Neural progenitor cell (in vitro differentiated cells): Measurements from ENCODE around the gene DHRS9. TPM values are rescaled to one million over a fixed set of nuclear protein-coding genes. Genes with fewer than 3 reads are reported as not detected.

Experiments used
- DNase-seq: peaks from one replicate; pipeline ENCODE4 v3.0.0-alpha.2; 2016; ENCODE audit warnings: low spot score
- H2AFZ ChIP-seq: fragments of 200-600 bp; sonication (generic); replicated peaks from 2 replicates; pipeline ENCODE4 v1.6.1; 2016; ENCODE audit warnings: antibody characterized with exemption
- H3F3A ChIP-seq: fragments of 200-600 bp; sonication (generic); 2 replicates; pipeline ENCODE4 v1.6.1; 2016; ENCODE audit warnings: antibody characterized with exemption, low read depth
- H3K27ac ChIP-seq: fragments of 200-600 bp; sonication (generic); 2 replicates; pipeline ENCODE4 v1.5.1; 2016; ENCODE audit warnings: mild to moderate bottlenecking
- H3K27me3 ChIP-seq: fragments of 200-600 bp; sonication (generic); 2 replicates; pipeline ENCODE4 v1.6.1; 2016; ENCODE audit warnings: mild to moderate bottlenecking, moderate library complexity
- H3K36me3 ChIP-seq: fragments of 200-600 bp; sonication (generic); 2 replicates; pipeline ENCODE4 v1.5.1; 2016
- H3K4me1 ChIP-seq: fragments of 200-600 bp; sonication (generic); 2 replicates; pipeline ENCODE4 v1.6.1; 2016; ENCODE audit warnings: mixed run types
- H3K4me2 ChIP-seq: fragments of 200-600 bp; sonication (generic); 2 replicates; pipeline ENCODE4 v1.6.1; 2016
- H3K4me3 ChIP-seq: fragments of 200-600 bp; sonication (generic); 2 replicates; pipeline ENCODE4 v1.5.1; 2016
- H3K79me2 ChIP-seq: fragments of 200-600 bp; sonication (generic); 2 replicates; pipeline ENCODE4 v1.6.1; 2016; ENCODE audit warnings: low read depth
- H3K9ac ChIP-seq: fragments of 200-600 bp; sonication (generic); 2 replicates; pipeline ENCODE4 v1.6.1; 2016
- H3K9me3 ChIP-seq: fragments of 200-600 bp; sonication (generic); 2 replicates; pipeline ENCODE4 v1.5.1; 2016; ENCODE audit warnings: low read depth
- H4K20me1 ChIP-seq: fragments of 200-600 bp; sonication (generic); 2 replicates; pipeline ENCODE4 v1.6.1; 2016; ENCODE audit warnings: low read depth
- H3K27ac Mint-ChIP-seq: 3 replicates; pipeline ENCODE4 v1.8.0; 2021; ENCODE audit warnings: mixed read lengths
- H3K27me3 Mint-ChIP-seq: 2 replicates; pipeline ENCODE4 v1.8.0; 2022; ENCODE audit warnings: low read depth, mild to moderate bottlenecking, inconsistent platforms, moderate library complexity, mixed read lengths; ENCODE audit not compliant: insufficient read depth
- H3K36me3 Mint-ChIP-seq: 3 replicates; pipeline ENCODE4 v1.8.0; 2021; ENCODE audit warnings: mixed read lengths
- H3K4me1 Mint-ChIP-seq: 3 replicates; pipeline ENCODE4 v1.8.0; 2021; ENCODE audit warnings: mixed read lengths
- H3K4me3 Mint-ChIP-seq: 3 replicates; pipeline ENCODE4 v1.8.0; 2021; ENCODE audit warnings: mild to moderate bottlenecking, moderate library complexity, mixed read lengths
- H3K9me3 Mint-ChIP-seq: 3 replicates; pipeline ENCODE4 v1.8.0; 2020; ENCODE audit warnings: mixed read lengths
- CTCF ChIP-seq: fragments of 200-600 bp; sonication (generic); IDR thresholded peaks from 2 replicates; pipeline ENCODE4 v1.5.1; 2017; ENCODE audit warnings: antibody characterized with exemption, mild to moderate bottlenecking
- EZH2 ChIP-seq: fragments of 200-600 bp; sonication (generic); IDR thresholded peaks from 2 replicates; pipeline ENCODE4 v1.6.1; 2017; ENCODE audit warnings: antibody characterized with exemption, mild to moderate bottlenecking, moderate library complexity
- EZH2phosphoT487 ChIP-seq: fragments of 200-600 bp; sonication (generic); IDR thresholded peaks from 2 replicates; pipeline ENCODE4 v1.6.1; 2017; ENCODE audit warnings: antibody characterized with exemption
- total RNA-seq: library from RNA; depleted of rRNA; stranded (reverse); fragments of >200 nt; gene quantifications from 2 replicates; pipeline ENCODE4 v1.2.3, GENCODE V29; 2015; ENCODE audit warnings: low replicate concordance

DHRS9 gene
- total RNA-seq, 1 donor from 2014 or later: not detected

- Mint-ChIP-seq H3K27ac (no peak overlapping the region), H3K9me3 (no peaks in the 10 kb centered on the region), H3K36me3 (no peaks in the 10 kb centered on the region), H3K4me1 (no peaks in the 10 kb centered on the region), H3K4me3 (no peak overlapping the region), H3K27me3 (no peaks in the 10 kb centered on the region)
- TF ChIP-seq EZH2phosphoT487 (no peak), CTCF (no peak), EZH2 (no peak)
- Histone ChIP-seq H4K20me1 (no peaks in the 10 kb centered on the region), H3K9ac (no peak overlapping the region), H3K4me3 (no peak overlapping the region), H3K36me3 (no peaks in the 10 kb centered on the region), H3K27me3 (no peaks in the 10 kb centered on the region), H3K4me1 (no peaks in the 10 kb centered on the region), H3F3A (no peaks in the 10 kb centered on the region), H2AFZ (no peak overlapping the region), H3K27ac (no peak overlapping the region), H3K9me3 (no peaks in the 10 kb centered on the region), H3K4me2 (no peak overlapping the region), H3K79me2 (no peaks in the 10 kb centered on the region)
- DNase-seq: no peak
Measured at GRCh38 chr2:169069833-169070232, 470 bp downstream of the DHRS9 start.

GRCh38 chr2:169071455-169071854 lies 2.1 kb downstream of the DHRS9 start:
- Mint-ChIP-seq H3K36me3 (no peaks in the 10 kb centered on the region), H3K4me3 (no peak overlapping the region), H3K9me3 (no peaks in the 10 kb centered on the region), H3K27me3 (no peaks in the 10 kb centered on the region), H3K4me1 (no peaks in the 10 kb centered on the region), H3K27ac (no peak overlapping the region)
- Histone ChIP-seq H3K4me1 (no peaks in the 10 kb centered on the region), H3K27me3 (no peaks in the 10 kb centered on the region), H3K79me2 (no peaks in the 10 kb centered on the region), H3K4me2 (no peak overlapping the region), H3F3A (no peaks in the 10 kb centered on the region), H3K4me3 (no peak overlapping the region), H4K20me1 (no peaks in the 10 kb centered on the region), H3K27ac (no peak overlapping the region), H2AFZ (no peak overlapping the region), H3K9me3 (no peaks in the 10 kb centered on the region), H3K9ac (no peak overlapping the region), H3K36me3 (no peaks in the 10 kb centered on the region)
- no peak for DNase-seq
- TF ChIP-seq CTCF (no peak), EZH2phosphoT487 (no peak), EZH2 (no peak)

GRCh38 chr2:169072163-169072925 lies 3.0 kb downstream of the DHRS9 start:
- Mint-ChIP-seq H3K9me3 (no peaks in the 10 kb centered on the region), H3K27ac (no peak overlapping the region), H3K36me3 (no peaks in the 10 kb centered on the region), H3K4me3 (no peak overlapping the region), H3K4me1 (no peaks in the 10 kb centered on the region), H3K27me3 (no peaks in the 10 kb centered on the region)
- Histone ChIP-seq H3F3A (no peaks in the 10 kb centered on the region), H3K4me2 (no peak overlapping the region), H3K79me2 (no peaks in the 10 kb centered on the region), H3K4me3 (no peak overlapping the region), H3K4me1 (no peaks in the 10 kb centered on the region), H4K20me1 (no peaks in the 10 kb centered on the region), H3K9ac (no peak overlapping the region), H3K9me3 (no peaks in the 10 kb centered on the region), H3K36me3 (no peaks in the 10 kb centered on the region), H3K27ac (no peak overlapping the region), H2AFZ (no peak overlapping the region), H3K27me3 (no peaks in the 10 kb centered on the region)
- TF ChIP-seq EZH2phosphoT487 (no peak), CTCF (no peak), EZH2 (no peak)
- DNase-seq: no peak
